GM19193 (cell line): ENCODE data around the gene SZT2.

Experiments
- POLR2A ChIP-seq: IDR thresholded peaks from 4 replicates; pipeline ENCODE4 v1.6.1; 2011; ENCODE audit not compliant: insufficient read depth, insufficient read length; ENCODE audit errors: extremely low read depth

Gene SZT2

DNA sequence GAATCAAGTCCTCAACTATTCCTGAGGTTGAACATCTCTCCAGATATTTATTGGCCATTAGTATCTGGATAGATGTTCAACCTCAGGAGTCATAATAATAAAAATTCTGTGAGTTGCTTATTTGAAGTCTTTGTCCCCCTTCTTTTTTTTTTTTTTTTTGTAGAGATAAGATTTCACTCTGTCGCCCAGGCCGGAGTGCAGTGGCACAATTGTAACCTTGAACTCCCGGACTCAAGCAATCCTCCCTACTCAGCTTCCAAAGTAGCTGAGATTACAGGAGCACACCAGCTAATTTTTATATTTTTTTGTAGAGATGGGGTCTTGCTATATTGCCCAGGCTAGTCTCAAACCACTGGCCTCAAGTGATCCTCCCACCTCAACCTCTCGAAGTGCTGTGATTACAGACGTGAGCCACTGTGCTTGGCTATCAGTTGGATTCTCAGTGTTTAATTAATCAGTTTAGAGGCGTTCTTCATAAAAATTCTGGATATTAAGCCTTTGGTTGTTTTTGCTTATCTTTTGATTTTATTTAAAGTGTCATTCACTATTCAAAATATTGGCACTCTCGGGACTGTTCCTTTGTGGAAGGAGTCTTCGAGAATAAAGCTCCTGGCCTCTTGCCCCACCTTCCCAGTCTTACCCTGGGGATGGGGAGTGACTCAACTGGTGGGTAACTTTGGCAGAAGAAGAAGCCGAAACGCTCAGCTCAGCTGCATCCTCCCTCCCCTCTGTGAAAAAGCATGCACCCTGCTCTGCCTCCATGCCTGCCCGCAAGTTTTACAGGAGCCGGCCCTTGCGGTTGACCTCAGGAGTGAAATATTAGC lies 75.2 kb downstream of the SZT2 start:
- TF ChIP-seq POLR2A: no peak

DNA sequence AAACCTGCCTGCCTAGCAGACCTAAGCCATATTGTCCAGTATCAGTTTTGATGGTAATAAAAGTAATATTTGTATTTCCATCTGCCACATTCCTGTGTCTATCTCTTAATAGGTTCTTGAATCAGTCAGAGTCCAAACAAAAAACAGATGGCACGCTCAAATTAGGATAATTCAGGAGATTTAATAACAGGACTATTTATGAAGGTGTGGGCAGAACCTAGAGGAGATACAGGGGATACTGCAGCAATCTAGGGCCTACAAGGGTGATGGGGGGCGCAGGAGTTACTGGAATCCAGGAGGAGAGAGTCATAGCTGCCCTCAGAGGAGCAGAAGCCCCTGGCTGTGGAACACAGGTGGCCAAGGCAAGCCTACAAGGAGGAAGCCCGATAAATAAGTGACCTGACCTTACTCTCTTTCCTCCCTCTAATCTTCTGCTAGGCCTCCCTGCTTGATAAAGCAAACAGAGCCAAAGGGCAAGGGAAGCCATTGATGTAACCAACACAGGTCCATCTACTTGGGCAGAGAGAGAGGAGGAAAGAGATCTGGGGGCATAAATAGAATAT lies 75.9 kb downstream of the SZT2 start:
- TF ChIP-seq POLR2A: no peak

DNA sequence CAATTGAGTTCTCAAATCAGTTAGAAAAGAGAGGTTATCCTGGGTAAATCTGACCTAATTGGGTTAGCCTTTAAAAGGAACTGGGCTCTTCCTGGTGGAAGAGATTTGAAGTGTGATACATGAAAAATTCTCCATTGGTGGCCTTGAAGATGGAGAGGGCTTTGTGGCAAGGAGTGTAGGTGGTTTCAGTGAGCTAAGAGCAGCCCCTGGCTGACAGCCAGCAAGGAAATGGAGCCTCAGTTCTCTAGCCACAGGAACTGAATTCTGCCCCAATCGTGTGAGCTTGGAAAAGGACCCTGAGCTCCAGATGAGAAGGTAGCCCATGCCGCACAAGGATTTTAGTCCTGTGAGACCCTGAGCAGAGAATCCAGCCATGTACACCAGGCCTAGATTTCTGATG lies 76.7 kb downstream of the SZT2 start:
- no peak for TF ChIP-seq POLR2A

DNA sequence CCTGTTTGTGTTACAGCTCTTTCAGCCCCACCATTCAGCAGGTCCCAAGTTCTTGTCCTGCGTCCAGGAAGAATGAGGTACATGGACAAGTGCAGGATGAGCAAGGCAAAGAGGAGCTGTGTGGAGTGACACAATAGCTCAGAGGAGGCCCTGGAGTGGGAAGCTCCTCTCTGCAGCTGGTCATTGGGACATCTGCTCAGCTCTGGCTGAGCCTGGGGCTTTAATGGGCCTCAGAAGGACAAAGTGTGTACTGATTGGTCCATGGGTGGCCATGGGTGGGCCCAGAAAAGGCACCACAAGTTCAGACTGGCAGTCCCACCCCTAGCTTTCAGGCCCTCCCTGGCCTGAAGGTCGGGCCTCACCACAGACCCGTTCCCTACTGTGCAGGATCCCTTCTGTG lies 78.7 kb downstream of the SZT2 start:
- no peak for TF ChIP-seq POLR2A

DNA sequence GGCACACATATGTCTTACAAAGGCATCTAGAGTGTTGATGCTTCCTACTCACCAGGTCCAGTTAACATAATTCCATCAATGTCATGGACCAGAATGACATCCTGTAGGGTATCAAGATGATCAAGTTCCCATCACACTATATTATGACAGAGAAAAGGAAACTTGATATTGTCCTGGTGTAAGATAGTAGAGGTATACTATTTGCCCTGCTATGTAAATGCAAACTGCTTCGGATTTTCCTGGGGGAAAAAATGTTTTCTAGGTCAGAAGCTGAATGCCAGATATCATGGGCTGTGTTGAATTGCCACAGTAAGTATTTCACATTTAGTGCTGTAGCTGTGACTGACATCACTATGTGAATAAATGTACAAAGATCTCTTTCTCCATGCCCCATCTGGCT lies 80.2 kb downstream of the SZT2 start:
- TF ChIP-seq POLR2A: no peak

DNA sequence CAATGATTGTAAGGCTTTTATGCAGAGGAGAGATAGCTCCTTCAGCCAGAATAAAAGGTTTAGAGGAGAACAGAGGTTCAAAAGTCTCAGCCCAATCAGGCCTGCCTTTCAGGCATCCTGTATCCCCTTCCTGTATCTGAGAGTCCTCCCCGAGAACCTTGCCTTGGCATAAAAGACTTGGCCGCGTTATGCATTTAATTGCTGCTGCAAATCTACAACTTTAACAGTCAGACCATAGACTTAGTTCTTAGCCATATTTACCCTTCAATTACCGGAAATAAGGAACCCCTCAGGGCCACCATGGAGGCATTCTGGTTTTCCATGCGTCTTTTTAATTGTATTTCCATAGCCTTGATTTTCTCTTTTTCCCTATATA lies 82.4 kb downstream of the SZT2 start:
- TF ChIP-seq POLR2A: no peak

DNA sequence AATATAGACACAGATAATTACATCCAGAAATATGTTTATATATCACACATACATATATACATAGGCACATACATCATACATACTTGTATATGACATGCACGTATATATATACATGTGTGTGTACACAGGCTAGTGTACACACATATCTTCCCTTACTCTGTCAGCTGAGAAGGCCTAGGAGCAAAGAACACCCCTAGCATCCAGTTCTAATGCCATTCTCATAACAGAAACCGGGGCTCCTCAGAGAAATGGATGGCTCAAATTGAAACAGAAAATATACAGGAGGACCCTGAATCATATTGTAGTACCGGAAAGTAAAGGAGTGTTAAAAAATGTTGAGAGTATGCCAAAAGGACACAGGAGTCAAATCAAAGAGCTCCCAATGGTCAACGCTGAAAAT lies 83.8 kb downstream of the SZT2 start:
- TF ChIP-seq POLR2A: no peak

DNA sequence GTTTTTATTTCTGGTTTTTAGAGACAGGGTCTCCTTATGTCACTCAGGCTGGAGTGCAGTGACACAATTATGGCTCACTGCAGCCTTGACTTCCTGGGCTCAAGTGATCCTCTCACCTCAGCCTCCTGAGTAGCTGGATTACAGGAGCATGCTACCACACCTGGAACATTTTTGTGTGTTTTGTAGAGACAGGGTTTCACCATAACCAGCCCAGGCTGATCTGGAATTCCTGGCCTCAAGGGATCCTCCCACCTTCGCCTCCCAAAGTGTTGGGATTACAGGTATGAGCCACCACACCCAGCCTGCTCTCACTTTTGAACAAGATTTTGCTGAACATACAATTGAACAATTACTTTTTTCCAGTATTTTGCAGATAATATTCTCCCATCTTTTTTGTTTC lies 88.0 kb downstream of the SZT2 start:
- no peak for TF ChIP-seq POLR2A

DNA sequence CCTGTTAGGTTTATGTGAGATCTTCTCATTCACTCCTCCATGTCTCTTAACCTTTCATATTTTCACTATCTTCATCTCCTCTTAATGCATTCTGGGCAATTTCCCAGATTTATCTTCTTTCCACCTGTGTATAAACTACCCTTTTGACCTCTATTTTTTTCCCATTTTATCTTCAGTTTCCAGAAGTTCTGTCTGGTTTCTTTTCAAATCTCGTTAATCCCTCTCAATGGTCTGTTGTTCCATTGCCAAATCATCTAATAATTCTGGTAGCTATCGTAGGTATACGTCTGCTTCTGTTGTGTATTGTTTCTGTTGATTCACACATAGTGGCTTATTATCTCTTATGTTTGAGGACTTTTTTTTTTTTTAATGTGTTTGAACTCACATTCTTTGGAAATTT lies 89.7 kb downstream of the SZT2 start:
- TF ChIP-seq POLR2A: no peak

DNA sequence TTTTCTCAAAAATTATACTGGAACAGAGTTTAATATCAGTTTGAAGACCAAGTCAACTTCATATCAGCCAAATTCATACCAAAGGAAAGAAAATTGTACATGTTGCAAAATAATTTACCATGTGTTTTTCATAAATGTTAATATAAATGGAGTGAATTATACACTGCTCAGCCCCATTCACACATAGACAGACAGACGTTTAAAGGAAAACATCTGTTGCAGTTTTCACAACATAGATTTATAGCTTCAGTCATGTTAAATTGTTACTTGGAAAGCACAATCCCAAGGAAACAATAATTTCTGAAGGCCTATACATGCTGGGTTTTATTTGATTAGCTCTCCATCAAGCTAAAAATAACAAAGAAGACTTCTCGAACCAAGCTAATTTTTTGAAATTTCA lies 91.8 kb downstream of the SZT2 start:
- TF ChIP-seq POLR2A: no peak

DNA sequence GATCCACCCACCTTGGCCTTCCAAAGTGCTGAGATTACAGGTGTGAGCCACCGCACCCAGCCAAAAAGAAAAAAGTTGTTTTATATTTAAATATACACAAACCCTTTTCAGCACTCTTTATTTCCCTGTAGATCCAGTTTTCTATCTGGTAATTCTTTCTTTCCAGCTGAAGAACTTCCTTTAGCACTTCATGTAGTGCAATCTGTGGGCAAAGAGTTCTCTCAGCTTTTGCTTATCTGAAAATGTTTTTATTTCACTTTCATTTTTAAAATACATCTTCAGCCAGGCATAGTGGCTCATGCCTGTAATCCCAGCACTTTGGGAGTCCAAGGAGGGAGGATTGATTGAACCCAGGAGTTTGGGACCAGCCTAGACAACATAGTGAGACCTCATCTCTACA lies 92.5 kb downstream of the SZT2 start:
- TF ChIP-seq POLR2A: no peak

DNA sequence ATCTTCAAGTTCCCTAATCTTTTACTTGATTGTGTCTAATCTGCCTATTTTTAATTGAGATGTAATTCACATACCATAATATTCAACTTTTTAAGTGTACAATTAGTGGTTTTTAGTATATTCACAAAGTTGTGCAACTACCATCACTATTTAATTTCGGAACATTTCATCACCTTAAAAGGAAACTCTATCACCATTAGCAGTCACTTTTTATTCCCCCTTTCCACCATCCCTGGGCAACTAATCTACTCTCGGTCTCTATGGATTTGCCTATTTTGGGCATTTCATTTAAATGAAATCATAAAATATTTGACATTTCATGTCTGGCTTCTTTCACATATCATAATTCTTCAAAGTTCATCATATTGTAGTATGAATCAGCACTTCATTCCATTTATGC lies 94.7 kb downstream of the SZT2 start:
- TF ChIP-seq POLR2A: no peak

DNA sequence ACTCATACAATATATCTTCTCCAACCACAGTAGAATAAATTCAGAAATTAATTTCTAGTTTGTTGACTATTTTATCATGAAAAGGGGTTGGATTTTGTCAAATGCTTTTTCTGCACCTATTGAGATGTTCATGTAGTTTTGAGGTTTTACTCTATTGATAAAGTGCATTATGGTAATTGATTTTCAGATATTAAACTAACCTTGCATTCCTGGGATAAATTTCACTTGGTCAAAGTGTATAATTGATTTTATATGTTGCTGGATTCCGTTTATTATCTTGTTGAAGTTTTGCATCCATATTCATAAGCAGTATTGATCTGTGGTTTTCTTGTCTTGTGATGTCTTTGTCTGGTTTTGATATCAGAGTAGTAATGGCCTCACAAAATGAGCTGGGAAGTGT lies 98.5 kb downstream of the SZT2 start:
- no peak for TF ChIP-seq POLR2A

DNA sequence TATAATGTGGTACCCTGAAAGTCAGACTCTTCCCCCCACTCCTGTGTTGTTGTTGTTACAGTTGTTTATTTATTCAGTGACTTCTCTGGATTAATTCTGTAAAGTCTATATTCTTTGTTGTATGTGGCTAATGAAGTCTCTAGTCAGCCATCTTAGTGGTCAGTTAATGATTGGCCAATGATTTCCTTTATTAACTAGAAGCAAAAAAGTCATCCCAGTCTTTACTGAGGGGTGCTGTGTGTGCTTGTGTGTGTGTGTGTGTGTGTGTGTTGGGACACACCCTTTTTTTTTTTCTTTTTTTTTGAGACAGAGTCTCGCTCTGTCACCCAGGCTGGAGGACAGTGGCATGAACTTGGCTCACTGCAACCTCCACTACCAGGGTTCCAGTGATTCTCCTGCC lies 101.4 kb downstream of the SZT2 start:
- no peak for TF ChIP-seq POLR2A

DNA sequence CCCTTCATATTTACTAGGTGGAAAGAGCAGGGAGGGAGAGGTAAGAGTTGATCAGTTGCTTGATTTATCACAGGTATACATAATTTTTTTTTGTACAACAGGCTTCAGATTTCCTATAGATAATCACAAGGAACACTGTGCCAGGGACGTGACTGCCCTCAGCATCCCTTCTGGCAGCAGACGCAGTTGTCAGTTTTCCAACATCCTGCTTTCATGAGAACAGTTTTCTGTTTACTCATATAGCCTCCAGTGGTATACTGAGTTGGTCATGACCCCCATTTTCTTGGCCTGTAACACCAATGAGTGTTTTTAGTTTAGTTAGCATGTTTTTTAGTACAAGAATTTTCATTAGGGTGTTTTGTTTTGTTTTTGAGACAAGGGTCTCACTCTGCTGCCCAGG lies 103.1 kb downstream of the SZT2 start:
- TF ChIP-seq POLR2A: no peak

DNA sequence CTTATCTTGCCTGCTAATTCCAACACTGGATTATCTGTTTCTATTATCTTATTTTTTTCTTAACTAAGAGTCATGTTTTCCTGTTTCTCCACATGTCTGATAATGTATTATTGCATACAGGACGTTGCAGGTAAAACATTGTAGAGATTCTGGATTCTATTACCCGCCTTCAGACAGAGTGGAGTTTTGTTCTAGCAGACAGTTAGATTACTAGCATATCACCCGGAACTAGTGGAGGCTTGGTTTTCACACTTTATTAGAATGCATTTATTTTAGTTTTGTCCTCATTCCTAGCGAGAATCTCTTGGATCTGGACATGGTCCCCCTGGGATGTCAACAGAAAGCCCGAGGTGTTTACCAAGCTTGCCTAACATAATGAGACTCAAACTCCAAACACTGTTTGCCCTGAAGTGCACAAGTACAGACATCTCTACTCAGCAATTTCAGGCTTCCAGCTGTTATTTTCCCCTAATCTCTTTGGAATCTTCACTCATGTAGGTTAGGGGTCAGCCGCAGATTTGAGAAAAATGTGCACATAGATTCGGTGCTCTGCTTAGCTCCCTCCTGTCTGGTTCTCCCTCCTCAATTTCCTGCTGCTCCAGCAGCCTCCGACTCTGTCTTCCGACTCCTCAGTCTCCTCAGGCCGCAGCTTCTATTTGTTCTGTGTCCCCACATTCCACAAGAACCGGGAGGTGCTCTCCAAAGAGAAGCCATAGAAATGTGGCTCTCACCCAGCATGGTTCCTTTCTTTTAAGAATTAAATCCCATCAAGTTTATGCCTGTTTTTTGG lies 104.2 kb downstream of the SZT2 start:
- no peak for TF ChIP-seq POLR2A

DNA sequence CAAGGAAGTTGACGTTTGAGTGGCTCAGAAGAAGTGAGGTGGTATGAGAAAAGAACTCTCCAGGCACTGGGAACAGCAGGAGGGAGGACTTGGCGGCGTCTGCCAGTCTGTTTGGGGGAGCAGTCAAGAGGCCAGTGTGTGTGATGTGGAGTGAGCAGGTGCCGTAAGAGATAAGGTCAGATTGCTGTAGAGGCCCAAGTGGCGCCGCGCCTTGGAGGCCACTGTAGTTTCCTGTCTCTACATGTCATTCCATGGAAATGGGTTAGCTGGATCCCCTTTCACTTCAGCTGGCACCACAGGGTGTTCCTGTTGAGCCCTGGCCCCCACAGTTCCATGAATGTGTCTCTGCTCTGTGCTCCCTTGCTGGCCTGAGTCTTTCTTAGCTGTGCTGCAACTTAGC lies 105.5 kb downstream of the SZT2 start:
- no peak for TF ChIP-seq POLR2A

DNA sequence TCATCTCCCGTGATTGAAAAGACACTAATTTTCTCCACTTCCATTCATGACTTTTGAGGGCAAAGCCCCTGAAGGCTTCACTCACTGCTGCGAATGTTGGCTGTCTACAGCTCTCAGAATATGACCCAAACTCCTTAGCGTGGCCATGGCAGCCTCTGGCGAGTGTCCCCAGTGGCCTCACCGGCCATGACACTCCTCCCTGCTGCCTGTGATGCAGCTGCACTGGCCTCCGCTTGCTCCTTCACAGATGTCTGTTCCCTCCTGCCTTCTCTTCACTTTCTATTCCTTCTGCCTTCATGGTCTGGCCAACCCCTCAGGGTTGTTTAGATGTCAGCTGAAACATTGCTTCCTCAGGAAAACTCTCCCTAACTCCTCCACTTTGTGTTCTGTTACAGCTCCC lies 110.2 kb downstream of the SZT2 start:
- no peak for TF ChIP-seq POLR2A
